ENCODE results near the gene ASAP3.

DNA sequence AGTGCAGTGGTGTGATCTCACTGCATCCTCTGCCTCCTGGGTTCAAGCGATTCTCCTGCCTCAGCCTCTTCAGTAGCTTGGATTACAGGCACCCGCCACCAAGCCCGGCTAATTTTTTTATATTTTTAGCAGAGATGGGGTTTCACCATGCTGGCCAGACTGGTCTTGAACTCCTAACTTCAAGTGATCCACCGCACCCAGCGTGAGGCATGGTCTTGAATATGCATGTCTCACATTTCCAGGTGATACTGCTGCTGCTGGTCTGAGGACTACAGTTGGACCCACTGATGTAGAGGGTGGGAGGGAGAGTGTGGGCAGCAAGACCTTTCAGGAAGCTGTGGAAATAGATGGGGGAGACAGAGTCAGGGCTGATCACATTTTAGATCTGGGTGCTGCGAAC is 21.9 kb upstream of the ASAP3 start:
- TF ChIP-seq, protein P1, sequence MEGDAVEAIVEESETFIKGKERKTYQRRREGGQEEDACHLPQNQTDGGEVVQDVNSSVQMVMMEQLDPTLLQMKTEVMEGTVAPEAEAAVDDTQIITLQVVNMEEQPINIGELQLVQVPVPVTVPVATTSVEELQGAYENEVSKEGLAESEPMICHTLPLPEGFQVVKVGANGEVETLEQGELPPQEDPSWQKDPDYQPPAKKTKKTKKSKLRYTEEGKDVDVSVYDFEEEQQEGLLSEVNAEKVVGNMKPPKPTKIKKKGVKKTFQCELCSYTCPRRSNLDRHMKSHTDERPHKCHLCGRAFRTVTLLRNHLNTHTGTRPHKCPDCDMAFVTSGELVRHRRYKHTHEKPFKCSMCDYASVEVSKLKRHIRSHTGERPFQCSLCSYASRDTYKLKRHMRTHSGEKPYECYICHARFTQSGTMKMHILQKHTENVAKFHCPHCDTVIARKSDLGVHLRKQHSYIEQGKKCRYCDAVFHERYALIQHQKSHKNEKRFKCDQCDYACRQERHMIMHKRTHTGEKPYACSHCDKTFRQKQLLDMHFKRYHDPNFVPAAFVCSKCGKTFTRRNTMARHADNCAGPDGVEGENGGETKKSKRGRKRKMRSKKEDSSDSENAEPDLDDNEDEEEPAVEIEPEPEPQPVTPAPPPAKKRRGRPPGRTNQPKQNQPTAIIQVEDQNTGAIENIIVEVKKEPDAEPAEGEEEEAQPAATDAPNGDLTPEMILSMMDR (IDR thresholded peaks at IDR 0.05; ENCODE audit: low read length), result no peak
- TF ChIP-seq EZH2 (optimal IDR thresholded peaks at IDR 0.05; ENCODE audit: low read depth, low read length) (no peak), EZH2phosphoT487 (IDR thresholded peaks at IDR 0.05; ENCODE audit: low read length) (no peak)

All from MM.1S (cell line).